Testis (tissue), 2 donors: Measurements from ENCODE around the gene NCAPD3.

ENCODE experiments used
- CTCF ChIP-seq, 3 experiments: fragments of 450-650 bp in 2 of 3; fragments of 200-600 bp in 1 of 3; sonication (generic) in 1 of 3; IDR thresholded peaks; one replicate each; pipeline ENCODE4 v1.5.1; 2016 to 2019; ENCODE audit warnings: antibody characterized with exemption in 3 of 3, mild to moderate bottlenecking in 2 of 3, moderate library complexity in 1 of 3
- POLR2A ChIP-seq: fragments of 450-650 bp; IDR thresholded peaks from one replicate; pipeline ENCODE4 v1.6.1; 2017; ENCODE audit warnings: antibody characterized with exemption, mild to moderate bottlenecking, moderate library complexity

DNA sequence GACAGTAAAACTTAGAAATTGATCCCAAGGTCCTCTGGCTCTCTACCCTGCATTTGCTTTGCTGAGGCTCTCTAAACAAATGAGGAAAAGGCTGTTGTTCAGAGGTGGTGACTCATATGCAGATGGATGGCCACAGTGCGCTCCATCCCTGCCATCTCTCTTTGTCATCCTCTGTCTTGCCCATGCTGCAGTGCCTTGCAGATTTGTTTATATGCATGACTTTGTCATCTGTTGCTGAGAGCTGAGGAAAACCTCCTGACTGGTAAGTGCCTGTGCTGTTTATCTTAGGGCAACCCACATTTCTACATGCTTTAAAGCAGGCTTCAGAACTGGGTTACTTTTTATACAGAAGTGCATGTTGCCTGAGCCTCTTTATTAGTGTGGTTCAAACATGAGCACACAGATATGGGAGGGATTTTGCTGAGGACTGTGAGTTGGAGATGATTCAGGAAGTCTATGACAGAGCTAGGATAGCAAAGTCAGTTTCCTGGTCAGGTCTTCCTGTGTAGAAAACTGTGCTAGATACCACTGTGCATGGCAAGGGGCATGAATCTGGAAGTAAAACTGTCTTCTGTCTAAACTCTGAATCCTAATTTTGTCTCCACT, 97.4 kb downstream of the NCAPD3 start:
- TF ChIP-seq CTCF (IDR thresholded peaks at IDR 0.05) (no peak), POLR2A (no peak)
